GM18520 (cell line): Measurements from ENCODE around the gene SLC35E4.
"Not testable (repeated sequence)": the region's sequence is repeated elsewhere in the genome, so short reads cannot be mapped to it uniquely, and the experiment has no call there.

Experiments used
- ATAC-seq: cut with Tn5 transposase; IDR thresholded peaks from one replicate; pipeline ENCODE4 v1.9.1; 2021; ENCODE audit not compliant: unreplicated experiment

SLC35E4 gene

DNA sequence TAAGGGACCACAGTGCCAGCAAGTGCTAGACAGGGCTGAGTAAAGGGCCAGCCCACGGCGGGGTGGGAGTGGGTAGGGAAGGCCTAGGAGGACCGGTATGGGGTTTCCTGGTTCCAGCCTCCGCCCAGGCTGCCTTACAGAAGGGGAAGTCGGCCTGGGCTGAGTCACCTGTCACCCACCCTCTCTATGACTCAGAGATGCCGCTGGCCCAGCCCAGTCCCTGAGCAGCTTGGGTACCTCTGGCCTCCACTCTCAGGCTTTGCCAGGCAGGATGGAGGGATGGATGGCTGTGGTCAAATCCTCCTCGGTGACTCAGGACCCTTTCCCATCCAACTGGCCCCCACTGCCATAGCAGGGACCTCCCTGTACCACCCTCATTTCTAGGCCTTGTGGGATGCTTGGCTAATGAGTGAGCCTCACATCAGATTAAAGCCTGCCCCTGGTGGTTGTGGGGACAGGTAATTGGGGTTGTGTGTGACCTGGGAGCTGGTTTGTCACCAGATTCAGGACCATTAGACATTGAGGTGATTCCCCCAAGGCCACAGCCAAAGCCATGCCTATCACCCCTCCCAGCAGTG, 13.9 kb downstream of the SLC35E4 start:
- no peak for ATAC-seq

DNA sequence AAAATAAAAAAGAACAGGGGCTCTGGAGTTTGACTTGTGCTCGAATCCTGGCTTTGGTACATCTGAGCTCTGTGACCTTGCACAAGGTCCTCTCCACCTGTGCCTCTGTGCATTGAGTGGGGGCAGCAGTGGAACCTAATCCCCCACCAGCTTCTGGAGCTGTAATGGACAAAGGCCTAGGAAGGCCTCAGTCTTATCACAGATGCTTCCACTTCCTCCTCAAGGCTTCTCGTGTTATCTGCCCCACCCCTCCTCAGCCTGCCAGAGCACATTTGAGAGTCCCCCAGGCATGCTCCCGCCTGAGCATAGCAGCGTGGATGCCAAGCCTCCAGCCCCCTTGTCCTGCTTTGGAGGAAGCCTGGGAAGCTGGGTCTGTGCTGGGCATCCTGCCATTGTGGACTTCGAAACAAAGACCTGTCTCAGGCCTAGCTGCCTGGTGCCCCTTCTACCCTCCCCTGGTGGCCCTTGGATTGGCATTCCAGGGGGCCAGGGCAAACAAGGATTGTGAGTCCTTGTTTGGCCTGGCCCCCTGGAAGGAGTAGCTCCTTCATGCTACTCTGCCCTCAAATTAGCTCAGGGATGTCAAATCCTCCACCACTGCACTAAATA, 15.0 kb downstream of the SLC35E4 start:
- no peak for ATAC-seq

DNA sequence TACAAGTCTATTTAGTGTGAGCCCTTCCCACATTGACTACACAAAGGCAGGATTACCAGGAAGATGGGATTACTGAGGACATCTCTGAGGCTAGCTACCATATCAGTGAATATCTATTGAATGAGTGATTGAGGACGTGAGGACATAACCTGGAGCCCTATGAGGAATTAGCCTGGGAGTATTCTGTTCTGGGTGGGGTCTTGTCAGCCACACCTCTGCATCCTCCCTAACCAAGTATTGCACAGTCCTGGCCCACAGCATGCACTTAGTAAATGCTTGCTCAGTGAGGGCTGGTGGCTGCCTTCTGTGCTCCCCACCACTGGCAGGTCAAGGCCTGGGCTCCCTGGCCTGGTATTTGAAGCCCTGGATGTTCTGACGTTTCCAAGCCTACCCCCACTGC, 17.3 kb downstream of the SLC35E4 start:
- ATAC-seq = no peak

DNA sequence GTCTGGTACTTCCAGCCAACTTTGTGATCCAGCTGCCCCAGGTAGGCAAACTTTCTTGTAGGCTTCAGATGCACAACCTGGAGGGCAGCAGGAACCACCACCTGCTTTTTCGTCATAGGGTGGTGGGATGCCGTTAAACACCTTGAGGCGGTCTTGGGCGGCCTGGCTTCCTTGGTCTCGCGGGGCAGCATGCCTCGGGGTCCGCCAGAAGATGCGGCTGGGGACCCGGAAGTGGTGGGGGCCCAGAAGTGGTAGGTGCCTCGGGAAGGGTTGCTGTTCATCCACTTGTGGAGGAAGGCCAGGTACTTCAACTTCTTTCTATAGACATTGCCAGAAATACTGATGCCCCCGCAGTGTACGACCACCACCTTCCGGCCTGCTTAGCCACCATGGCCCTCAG, 18.8 kb downstream of the SLC35E4 start:
- no peak for ATAC-seq

- no peak for ATAC-seq
These were observed 20.0 kb downstream of the SLC35E4 start for GRCh38 chr22:30655532-30655931.

- no peak for ATAC-seq
These were observed 26.5 kb downstream of the SLC35E4 start for GRCh38 chr22:30662040-30662439.

DNA sequence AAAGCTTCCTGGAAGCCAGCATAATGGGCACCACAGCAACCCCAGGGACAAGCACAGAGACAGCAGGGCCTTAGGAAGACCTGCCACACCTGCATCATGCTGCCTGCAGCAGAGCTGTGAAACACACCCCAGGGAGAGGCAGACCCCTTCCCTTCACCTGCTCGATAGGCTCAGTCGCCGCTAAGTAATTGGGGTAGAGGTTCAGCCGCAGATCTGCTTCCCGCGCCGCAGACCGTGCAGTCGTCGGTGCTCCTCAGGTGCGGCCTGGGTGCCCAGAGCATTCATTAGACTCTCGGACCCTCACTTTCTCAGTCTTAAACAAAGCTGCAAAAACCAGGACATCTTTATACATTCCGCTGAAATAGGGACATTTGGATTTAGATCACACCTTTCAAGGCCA, 29.2 kb downstream of the SLC35E4 start:
- no peak for ATAC-seq

DNA sequence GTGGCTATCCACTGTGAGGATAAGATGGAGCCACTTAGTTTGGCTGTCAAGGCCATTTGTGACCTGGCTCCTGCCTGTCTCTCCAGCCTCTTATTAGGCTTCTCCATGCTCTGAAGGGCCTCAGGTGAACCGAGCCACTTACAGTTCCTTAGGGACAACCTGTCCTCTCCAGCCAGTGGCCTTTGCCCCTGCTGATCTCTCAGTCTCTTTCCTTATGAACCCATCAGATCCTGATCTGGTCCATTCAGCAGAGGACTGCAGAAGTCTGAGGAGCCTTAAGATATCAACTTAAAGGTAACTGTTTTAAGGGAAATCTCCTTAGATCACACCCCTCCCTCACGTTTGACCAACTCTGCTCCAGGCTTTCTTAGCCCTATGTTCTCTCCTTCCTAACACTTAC, 29.7 kb downstream of the SLC35E4 start:
- ATAC-seq = no peak

- no peak for ATAC-seq
These were observed 30.2 kb downstream of the SLC35E4 start for GRCh38 chr22:30665786-30666185.

- no peak for ATAC-seq
These were observed 31.5 kb downstream of the SLC35E4 start for GRCh38 chr22:30667107-30667493.

- ATAC-seq = peak; percentile 76
These were observed 32.2 kb downstream of the SLC35E4 start, which contains the start of gene DUSP18 for GRCh38 chr22:30667494-30668385. TSS of gene DUSP18 (minus strand) at chr22:30667875. CDS start at chr22:30664003, 3,872 bp downstream.

DNA sequence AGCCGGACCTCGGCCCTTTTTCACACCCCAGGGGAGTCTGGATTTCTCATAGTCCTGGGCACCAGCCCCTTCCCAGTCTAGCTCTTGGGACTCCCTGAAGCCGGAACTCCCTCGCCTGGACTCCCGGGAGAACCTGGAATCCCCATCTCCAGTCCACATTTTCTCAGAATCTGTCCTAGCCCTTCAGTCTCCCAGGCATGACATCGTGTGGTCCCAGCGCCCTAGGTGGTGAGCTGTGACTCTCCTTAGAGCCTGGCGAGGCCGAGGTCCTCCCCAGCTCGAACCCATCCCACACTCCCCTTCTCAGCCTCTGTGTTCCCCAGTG, 32.8 kb downstream of the SLC35E4 start:
- ATAC-seq = no peak

GRCh38 chr22:30671071-30671470, 35.5 kb downstream of the SLC35E4 start:
- no peak for ATAC-seq

DNA sequence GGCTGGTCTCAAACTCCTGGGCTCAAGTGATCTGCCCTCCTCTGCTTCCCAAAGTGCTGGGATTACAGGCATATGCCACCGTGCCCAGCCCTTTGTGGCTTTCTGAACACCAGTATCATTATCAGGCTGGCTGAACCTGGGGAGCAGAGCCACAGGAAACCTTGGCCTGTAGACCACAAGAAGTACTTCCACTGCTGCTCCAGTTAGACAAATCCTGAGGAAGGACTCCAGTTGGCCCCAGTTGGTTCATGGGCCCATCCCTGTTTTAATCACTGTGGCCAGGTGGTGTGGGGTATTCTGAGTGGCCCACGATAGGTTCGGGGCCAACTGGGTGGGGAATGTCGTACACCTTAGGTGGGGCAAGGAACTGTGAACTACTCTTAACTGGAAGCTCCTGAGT, 37.6 kb downstream of the SLC35E4 start:
- ATAC-seq = no peak

DNA sequence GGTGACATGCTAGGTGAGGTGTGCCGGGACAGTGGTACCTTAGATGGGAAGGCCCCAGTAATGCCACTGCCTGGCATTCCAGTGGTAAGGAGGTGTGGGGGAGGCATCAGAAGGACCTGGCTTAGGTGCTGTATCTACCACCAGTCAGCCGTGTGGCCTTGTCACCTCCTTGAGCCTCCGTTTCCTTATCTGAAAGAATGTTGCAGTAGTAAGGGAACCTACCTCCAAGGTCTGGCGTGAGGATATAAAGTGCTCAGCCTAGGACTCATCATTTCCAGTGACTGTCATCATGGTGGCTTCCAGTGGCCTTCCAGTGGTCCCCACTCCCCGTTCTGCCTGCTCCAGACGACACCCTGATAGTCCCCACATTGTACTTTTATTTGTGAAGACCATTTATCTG, 38.9 kb downstream of the SLC35E4 start:
- no peak for ATAC-seq

- no peak for ATAC-seq
These were observed 39.9 kb downstream of the SLC35E4 start for GRCh38 chr22:30675436-30675835.

GRCh38 chr22:30676565-30676964, 41.0 kb downstream of the SLC35E4 start:
- ATAC-seq = not testable (repeated sequence)

GRCh38 chr22:30679895-30680690, 44.5 kb downstream of the SLC35E4 start:
- ATAC-seq = not testable (repeated sequence)

- no peak for ATAC-seq
These were observed 45.6 kb downstream of the SLC35E4 start for GRCh38 chr22:30680991-30681770.

GRCh38 chr22:30681831-30682230, 46.2 kb downstream of the SLC35E4 start:
- no peak for ATAC-seq

DNA sequence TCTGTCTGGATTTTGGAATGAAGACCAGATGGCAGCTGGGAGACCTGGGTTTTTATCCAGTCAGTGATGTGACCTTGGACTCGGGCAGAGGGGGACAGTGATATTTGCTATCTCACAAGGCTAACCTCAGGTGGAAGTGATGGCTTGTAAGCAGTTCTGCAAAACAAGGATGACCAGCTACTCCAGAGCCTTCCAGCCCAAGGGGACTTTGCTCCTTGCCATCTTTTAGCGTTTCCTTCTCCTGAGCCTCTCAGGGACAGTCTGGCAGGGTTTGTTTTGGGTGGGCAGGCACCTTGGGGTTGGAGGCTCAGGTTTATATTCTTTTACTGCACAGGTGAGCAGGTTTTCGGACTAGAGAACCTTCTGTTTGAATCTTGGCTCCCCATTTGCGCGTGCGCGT, 49.6 kb downstream of the SLC35E4 start:
- ATAC-seq = no peak
